Measurements from ENCODE around the gene DHX38. TPM values are rescaled to one million over a fixed set of nuclear protein-coding genes. Genes with fewer than 3 reads are reported as not detected.

DHX38 gene
- total and polyA plus RNA-seq, 2 of the 13 experiments (the other 11 are each of a cell fraction or from before 2014, with no cell fraction given) = 54.4 to 85.9 TPM

DNA sequence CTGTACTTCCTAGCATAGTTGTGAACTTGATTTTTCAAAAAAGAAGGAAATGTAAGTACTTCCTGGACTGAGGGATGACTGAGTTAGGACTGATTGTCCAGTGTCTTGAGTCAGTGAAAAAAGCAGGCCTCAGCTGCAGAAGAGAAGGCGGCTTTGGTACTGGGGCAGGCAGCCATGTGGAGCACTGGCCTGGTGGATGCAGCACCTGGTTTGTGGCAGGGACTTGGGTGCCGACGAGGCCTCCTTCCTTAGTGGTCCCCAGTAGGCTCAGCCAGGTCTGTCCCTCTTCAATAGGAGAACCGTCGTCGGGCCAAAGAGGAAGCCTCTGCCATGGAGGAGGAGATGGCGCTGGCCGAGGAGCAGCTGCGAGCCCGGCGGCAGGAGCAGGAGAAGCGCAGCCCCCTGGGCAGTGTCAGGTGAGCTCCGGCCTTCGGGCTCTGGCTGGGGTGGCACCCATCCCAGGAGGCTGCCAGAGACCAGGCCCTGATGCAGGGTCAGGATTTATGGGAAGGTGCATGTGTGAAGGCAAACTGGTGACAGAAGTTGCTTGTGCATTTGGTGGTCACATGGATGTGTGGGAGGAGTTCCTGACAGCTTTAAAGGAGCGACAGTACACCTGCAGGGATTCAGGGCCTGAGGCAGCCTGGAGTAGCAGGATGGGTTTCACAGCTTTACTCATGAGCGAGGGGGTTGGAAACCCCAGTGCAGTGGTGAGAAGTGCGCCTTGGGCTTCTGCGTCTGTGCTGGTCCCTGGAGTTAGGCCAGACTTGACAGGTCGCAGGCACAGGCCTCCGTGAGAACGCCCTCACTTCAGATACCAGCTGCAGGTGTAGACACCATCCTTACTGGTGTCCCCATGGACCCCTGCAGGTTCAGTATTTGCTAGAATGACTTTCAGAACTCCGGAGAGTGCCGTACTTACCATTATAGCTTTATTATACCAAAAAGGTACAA, 17.3 kb downstream of the DHX38 start:
- DNase-seq (ENCODE audit: low spot score) (no peak), ATAC-seq (no peak), FAIRE-seq (no peak)
- Histone ChIP-seq H3K9ac (ENCODE audit: insufficient read depth, low read depth, low read length) (no peak overlapping the region), H2AFZ (ENCODE audit: low read length) (no peak overlapping the region), H3K4me2 (ENCODE audit: low read depth, low read length) (no peak overlapping the region), H3K4me1 (ENCODE audit: insufficient read depth, low read length) (no peaks in the 10 kb centered on the region), H4K20me1 (ENCODE audit: insufficient read depth, low read length) (no peaks in the 10 kb centered on the region), H3K4me3 (replicated peaks in 1 of 3; ENCODE audit: insufficient read depth in 1 of 3, low read depth in 2 of 3, low read length in 3 of 3) (no peak overlapping the region), H3K27ac (ENCODE audit: extremely low read length, insufficient read depth, low read length) (no peak overlapping the region), H3K36me3 (replicated peaks in 1 of 2; ENCODE audit: control insufficient read depth in 1 of 2, insufficient read depth in 2 of 2, low read length in 2 of 2) (peaks cover 56 to 71% of the 10 kb centered on the region in 2 experiments), H3K79me2 (ENCODE audit: insufficient read depth, low read length) (no peaks in the 10 kb centered on the region), H3K27me3 (ENCODE audit: control insufficient read depth in 1 of 2, insufficient read depth in 2 of 2, low read length in 2 of 2) (no peaks in the 10 kb centered on the region), H3K9me3 (ENCODE audit: low read length) (no peaks in the 10 kb centered on the region)
- 97% methylated on average over 20 of the region's 23 CpGs for WGBS (ENCODE audit: low lambda C conversion rate)
- intact Hi-C loops (cut with micrococcal nuclease; ENCODE audit: unreplicated experiment) = no loop called here
- in situ Hi-C loops (cut with HindIII; ENCODE audit: extremely low pct_ligation_motif_present, low pct_unique_long_range_greater_than_20kb) = no loop called here
- no TSS peak for BruUV-seq (replicated peaks)
- TF ChIP-seq TCF12 (IDR thresholded peaks at IDR 0.05) (no peak), TCF12 (CRISPR knock-in tag; IDR thresholded peaks at IDR 0.05) (no peak), ZNF567 (CRISPR knock-in tag; IDR thresholded peaks at IDR 0.05; ENCODE audit: borderline replicate concordance) (no peak), ZNF891 (CRISPR knock-in tag; IDR thresholded peaks at IDR 0.05) (peak; percentile 48; the same call in 1 of the 2 replicates), AGO2 (optimal IDR thresholded peaks at IDR 0.05; ENCODE audit: low read depth, low read length) (peak; percentile 78), FOXP1 (IDR thresholded peaks at IDR 0.05) (no peak), FOXP1 (CRISPR knock-in tag; IDR thresholded peaks at IDR 0.05) (no peak)
- ChIA-PET POLR2A (no interaction called here), CTCF (ENCODE audit: low intra/inter-chr PET ratio, low total read pairs) (no interaction called here)

DNA sequence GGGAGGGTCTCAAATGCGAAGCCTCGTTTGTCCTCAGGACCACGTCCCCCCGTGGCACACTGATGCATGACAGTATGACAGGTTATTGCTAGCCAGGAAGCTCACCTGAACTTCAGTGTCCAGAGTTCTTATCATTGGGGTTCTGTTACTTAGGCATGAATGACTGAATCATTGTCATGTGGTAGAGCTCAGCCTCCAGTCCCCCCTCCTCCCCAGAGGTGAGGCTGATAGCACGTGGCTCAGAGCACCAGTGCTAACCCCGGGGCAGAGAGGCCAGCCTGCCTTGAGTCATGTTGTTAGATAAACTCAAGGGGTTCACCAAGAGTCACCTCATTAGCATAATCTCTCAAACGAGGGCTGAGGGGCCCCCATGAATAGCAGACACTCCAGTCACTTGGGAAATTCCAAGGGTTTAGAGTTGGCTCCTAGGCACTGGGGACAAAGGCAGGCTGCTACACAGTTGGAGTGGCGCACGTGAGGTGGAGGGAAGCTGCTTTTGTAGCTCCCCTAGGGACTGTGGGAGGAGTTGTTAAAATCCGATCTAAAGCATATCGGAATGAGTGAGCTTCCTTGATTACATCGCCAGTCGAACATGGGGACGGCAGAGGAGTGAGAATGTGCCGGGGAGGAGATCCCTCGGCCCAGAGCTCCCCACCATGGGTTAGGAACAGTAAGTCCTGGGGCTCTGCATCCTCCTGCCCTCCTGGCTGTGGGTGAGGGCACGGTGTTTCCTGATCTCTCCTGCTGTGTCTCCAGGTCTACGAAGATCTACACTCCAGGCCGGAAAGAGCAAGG, 18.2 kb downstream of the DHX38 start:
- H3K9me3 ChIP-seq (ENCODE audit: low read length) = no peaks in the 10 kb centered on the region
- CTCF ChIA-PET (ENCODE audit: low intra/inter-chr PET ratio, low total read pairs) = no interaction called here
- H3K79me2 ChIP-seq (ENCODE audit: insufficient read depth, low read length) = no peaks in the 10 kb centered on the region
- no peak overlapping the region for H3K4me2 ChIP-seq (ENCODE audit: low read depth, low read length)
- POLR2A ChIA-PET = no interaction called here
- no peaks in the 10 kb centered on the region for H3K4me1 ChIP-seq (ENCODE audit: insufficient read depth, low read length)
- no peaks in the 10 kb centered on the region for H3K27me3 ChIP-seq (ENCODE audit: control insufficient read depth in 1 of 2, insufficient read depth in 2 of 2, low read length in 2 of 2)
- no peak overlapping the region for H2AFZ ChIP-seq (ENCODE audit: low read length)
- H3K27ac ChIP-seq (ENCODE audit: extremely low read length, insufficient read depth, low read length) = no peak overlapping the region
- H3K36me3 ChIP-seq (replicated peaks in 1 of 2; ENCODE audit: control insufficient read depth in 1 of 2, insufficient read depth in 2 of 2, low read length in 2 of 2) = peaks cover 52 to 62% of the 10 kb centered on the region in 2 experiments
- 97% methylated on average over 17 of the region's 19 CpGs for WGBS (ENCODE audit: low lambda C conversion rate)
- peak; percentile 66; the same call in 1 of the 2 replicates for TF ChIP-seq POLR2AphosphoS2 (IDR thresholded peaks at IDR 0.05; ENCODE audit: low read depth, low read length)
- TF ChIP-seq, protein P1, sequence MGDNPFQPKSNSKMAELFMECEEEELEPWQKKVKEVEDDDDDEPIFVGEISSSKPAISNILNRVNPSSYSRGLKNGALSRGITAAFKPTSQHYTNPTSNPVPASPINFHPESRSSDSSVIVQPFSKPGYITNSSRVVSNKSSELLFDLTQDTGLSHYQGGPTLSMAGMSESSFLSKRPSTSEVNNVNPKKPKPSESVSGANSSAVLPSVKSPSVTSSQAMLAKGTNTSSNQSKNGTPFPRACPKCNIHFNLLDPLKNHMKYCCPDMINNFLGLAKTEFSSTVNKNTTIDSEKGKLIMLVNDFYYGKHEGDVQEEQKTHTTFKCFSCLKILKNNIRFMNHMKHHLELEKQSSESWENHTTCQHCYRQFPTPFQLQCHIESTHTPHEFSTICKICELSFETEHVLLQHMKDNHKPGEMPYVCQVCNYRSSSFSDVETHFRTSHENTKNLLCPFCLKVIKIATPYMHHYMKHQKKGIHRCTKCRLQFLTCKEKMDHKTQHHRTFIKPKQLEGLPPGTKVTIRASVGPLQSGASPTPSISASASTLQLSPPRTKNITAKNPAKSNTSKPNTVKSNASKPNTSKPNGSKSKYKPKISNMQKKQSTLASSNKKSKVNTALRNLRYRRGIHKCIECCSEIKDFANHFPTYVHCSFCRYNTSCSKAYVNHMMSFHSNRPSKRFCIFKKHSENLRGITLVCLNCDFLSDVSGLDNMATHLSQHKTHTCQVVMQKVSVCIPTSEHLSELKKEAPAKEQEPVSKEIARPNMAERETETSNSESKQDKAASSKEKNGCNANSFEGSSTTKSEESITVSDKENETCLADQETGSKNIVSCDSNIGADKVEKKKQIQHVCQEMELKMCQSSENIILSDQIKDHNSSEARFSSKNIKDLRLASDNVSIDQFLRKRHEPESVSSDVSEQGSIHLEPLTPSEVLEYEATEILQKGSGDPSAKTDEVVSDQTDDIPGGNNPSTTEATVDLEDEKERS (CRISPR knock-in tag; IDR thresholded peaks at IDR 0.05) = no peak
- in situ Hi-C loops (cut with HindIII; ENCODE audit: extremely low pct_ligation_motif_present, low pct_unique_long_range_greater_than_20kb) = no loop called here
- H4K20me1 ChIP-seq (ENCODE audit: insufficient read depth, low read length) = no peaks in the 10 kb centered on the region
- H3K4me3 ChIP-seq (replicated peaks in 1 of 3; ENCODE audit: insufficient read depth in 1 of 3, low read depth in 2 of 3, low read length in 3 of 3) = no peak overlapping the region
- no TSS peak for BruUV-seq (replicated peaks)
- H3K9ac ChIP-seq (ENCODE audit: insufficient read depth, low read depth, low read length) = no peak overlapping the region
- DNase-seq (ENCODE audit: low spot score) (no peak), FAIRE-seq (no peak), ATAC-seq (peak; percentile 7; the same call in 1 of the 3 replicates)
- intact Hi-C loops (cut with micrococcal nuclease; ENCODE audit: unreplicated experiment) = no loop called here
